LNCaP clone FGC (cell line): ENCODE results near the gene ZNF276.
"Not testable (repeated sequence)": the region's sequence is repeated elsewhere in the genome, so short reads cannot be mapped to it uniquely, and the experiment has no call there.

ENCODE experiments used
- DNase-seq: peaks from one replicate; pipeline ENCODE4 v3.0.0-alpha.2; 2011; ENCODE audit warnings: low read depth
- H3K4me3 ChIP-seq: 2 replicates; pipeline ENCODE4 v1.5.1; 2011; ENCODE audit warnings: mild to moderate bottlenecking, low read depth, low read length, control low read depth
- TF ChIP-seq, protein P1 (sequence below): IDR thresholded peaks from 2 replicates; pipeline ENCODE4 v1.5.1; 2012; ENCODE audit warnings: mild to moderate bottlenecking; ENCODE audit not compliant: control insufficient read depth, insufficient read depth; ENCODE audit errors: extremely low read depth

ZNF276 gene

GRCh38 chr16:89697616-89698331 lies 23.6 kb upstream of the ZNF276 start:
- no peak for DNase-seq
- no peak overlapping the region for H3K4me3 ChIP-seq
- TF ChIP-seq, protein P1, sequence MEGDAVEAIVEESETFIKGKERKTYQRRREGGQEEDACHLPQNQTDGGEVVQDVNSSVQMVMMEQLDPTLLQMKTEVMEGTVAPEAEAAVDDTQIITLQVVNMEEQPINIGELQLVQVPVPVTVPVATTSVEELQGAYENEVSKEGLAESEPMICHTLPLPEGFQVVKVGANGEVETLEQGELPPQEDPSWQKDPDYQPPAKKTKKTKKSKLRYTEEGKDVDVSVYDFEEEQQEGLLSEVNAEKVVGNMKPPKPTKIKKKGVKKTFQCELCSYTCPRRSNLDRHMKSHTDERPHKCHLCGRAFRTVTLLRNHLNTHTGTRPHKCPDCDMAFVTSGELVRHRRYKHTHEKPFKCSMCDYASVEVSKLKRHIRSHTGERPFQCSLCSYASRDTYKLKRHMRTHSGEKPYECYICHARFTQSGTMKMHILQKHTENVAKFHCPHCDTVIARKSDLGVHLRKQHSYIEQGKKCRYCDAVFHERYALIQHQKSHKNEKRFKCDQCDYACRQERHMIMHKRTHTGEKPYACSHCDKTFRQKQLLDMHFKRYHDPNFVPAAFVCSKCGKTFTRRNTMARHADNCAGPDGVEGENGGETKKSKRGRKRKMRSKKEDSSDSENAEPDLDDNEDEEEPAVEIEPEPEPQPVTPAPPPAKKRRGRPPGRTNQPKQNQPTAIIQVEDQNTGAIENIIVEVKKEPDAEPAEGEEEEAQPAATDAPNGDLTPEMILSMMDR: no peak

GRCh38 chr16:89698717-89699116 lies 22.6 kb upstream of the ZNF276 start:
- DNase-seq, H3K4me3 ChIP-seq: not testable (repeated sequence)

GRCh38 chr16:89699629-89700099 lies 21.7 kb upstream of the ZNF276 start:
- not testable (repeated sequence) for DNase-seq
- H3K4me3 ChIP-seq: peak overlapping the region; percentile 34

DNA sequence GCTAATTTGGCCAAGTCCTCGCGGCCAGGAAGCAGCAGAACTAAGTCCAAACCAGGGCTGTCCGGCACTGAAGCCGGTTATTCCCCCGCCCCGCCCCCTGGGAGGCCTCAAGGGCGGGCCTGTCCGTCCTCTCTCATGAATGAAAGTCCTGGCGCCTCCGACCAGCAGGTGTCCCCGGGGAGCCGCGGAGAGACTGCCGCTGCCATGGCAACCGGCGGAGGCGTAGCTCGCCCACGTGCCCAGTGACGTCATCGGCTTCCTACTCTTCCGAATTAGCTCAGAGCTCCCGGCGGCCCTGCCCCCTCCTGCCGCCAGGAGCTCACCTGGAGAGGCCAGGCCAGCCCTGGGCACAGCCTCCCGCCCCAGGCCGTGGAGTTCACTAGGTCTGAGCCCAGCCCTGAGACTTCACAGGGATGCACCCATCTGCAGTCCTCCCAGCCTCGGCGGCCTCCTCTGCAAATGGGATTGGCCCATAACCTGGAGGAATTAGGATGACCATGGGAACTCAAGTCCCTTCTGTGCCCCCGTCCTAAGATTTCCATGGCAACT lies 21.2 kb upstream of the ZNF276 start:
- DNase-seq: peak; percentile 99
- TF ChIP-seq, protein P1: peak; percentile 57
- H3K4me3 ChIP-seq: peak overlapping the region; percentile 71

DNA sequence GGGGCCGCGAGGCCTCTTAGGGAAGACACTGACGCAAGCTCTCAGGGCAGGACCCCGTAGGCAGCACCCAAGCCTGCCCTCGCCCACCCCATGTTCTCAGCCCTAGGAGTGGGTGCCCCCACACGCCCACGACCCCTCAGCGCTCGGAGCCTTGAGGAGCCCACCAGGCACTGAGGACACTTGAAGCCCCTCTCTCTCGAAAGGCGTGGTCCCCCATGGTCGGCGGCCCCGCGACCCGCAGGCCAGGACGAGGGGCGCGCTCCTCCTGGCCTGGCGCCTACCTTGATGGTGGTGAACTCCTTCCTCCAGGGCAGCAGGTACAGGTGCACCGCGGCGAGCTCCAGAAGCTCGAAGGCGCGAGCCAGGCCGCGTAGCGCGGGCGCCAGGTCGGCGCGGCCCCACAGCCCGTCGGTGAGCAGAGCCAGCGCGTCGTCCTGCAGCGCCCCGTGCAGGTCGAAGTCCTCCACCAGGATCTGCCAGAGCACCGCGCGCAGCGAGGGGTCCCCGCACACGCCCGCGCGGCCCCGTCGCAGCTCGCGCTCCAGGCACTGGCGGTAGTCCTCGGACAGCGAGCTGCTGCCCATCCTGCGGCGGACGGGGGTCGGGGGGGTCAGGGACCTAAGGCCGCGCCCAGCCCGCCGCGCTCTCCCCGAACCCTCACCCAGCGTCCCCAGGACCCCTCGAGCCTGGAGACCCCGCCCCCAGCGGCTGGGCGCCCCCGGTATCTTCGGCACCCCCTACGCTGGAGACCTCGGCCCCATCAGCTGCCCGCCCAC lies 20.5 kb upstream of the ZNF276 start:
- TF ChIP-seq, protein P1: peak; percentile 56
- no peak for DNase-seq
- peak overlapping the region; percentile 71 for H3K4me3 ChIP-seq

GRCh38 chr16:89701425-89702406 lies 19.6 kb upstream of the ZNF276 start, which contains the start of gene SPATA2L:
SPATA2L (minus strand) TSS chr16:89701705; CDS start chr16:89701232, 473 bp downstream.
- TF ChIP-seq, protein P1: peak; percentile 45
- peak; percentile 83 for DNase-seq
- H3K4me3 ChIP-seq: peak within 1 kb of the TSS; percentile 71

DNA sequence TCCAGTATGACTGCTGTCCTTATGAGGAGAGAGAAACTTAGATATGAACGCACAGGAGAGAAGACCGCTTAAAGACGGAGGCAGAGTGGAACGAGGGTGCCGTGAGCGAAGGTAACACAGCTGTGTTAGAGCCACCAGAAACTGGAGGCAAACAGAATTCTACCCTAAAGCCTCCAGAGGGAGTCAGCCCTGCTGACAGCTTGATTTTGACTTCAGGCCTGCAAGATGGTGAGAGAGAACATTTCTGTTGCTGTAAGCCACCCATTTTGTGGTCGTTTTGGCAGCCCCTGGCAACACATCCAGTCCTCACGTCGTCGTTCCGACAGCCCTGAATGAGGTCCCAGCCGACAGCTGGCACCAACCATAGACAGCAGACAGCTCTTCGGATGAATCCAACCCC lies 17.1 kb upstream of the ZNF276 start:
- DNase-seq: no peak
- no peak overlapping the region for H3K4me3 ChIP-seq
- TF ChIP-seq, protein P1: no peak
